HG03159 (cell line): ENCODE measurements around the gene MKX.
A peak's percentile ranks its signal among the peaks of the same experiment; 100 is the strongest.

Experiments
- ATAC-seq: cut with Tn5 transposase; IDR thresholded peaks from one replicate; pipeline ENCODE4 v1.9.1; 2021; ENCODE audit warnings: mild to moderate bottlenecking, moderate library complexity; ENCODE audit not compliant: unreplicated experiment

The MKX gene

GRCh38 chr10:27742195-27743011, 3.2 kb downstream of the MKX start:
- ATAC-seq: peak; percentile 95

DNA sequence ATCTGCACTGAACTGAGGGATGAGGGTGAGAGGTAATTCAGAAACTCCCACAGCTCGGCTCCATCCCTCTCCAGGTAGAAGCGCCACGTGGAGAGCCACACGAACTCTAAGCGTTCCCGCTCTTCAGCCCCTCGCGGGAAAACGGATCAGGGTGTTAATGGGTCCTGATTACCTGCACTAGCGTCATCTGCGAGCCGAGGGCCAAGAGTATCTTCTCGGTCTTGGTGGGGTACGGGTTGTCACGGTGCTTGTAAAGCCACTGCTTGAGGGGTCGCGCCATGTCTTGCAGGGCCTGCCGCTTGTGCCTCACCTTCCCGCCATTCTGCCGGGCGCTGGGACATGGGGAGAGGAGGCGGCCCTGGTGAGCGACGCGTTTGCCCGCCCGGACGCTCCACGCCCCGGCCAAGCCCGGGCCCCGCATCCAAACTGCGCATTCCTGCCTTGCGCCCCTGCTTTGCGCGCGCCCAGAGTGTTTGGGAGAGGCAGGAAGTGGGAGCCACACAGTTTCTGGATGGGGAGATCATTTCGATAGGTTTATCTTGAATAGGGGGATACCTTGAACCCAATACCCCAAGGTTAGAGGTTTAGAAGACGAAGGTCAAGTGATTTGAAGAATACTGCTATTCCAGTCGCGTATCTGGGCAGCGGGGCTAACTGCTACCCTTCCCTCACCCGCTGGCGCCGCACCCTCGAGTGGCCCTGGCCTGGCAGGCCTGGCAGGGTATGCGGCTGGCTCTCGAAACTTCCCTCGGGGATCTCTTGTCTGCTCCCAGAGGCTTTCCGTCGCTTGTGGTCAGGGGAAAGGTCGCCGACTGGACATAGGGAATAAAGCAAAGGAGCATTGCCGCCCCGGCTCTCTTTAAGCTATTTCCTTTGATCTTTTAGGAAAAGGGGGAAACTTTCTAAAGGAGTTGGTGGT, 4.2 kb downstream of the MKX start:
- ATAC-seq: no peak

DNA sequence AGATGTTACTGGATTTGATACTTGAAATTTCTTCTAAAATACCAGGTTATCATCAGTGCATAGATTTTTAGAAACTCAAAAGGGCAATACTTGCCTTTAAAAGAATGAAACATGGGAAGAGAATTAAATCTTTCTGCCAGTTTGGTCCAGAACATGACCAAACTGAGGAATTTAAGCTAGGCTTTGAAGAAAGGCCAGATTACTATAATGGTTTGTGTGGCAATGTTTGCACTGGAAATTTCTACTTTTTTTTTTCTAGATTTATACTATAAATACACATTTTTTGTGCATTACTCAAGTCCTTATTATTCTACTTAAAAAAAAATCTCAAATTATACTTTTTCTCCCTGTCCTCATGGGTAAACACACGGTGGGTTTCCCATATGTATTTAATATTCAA, 9.2 kb downstream of the MKX start:
- ATAC-seq: no peak

GRCh38 chr10:27730041-27730440, 15.6 kb downstream of the MKX start:
- no peak for ATAC-seq

DNA sequence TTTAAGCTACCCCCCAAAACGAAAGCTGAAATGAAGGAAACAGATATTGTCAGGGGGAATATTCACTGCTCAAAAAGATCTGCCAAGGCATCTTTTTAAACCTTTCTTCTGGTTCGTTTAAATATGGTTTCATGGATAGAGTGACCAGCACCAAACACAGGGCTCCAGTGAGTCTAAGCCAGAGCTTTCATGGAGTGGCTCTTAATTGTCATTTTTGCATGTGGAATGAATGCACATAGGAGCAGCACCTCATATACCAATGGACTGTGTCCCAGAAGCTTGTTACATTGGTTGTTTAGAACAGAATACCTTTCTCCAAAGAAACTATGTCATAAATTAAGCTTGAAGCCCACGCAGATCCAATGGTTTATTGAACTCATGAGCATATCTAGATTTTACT, 17.3 kb downstream of the MKX start:
- no peak for ATAC-seq

- no peak for ATAC-seq
Measured at GRCh38 chr10:27724287-27724686, 21.3 kb downstream of the MKX start.

GRCh38 chr10:27723436-27723835, 22.2 kb downstream of the MKX start:
- no peak for ATAC-seq

GRCh38 chr10:27720529-27720928, 25.1 kb downstream of the MKX start:
- ATAC-seq: no peak

DNA sequence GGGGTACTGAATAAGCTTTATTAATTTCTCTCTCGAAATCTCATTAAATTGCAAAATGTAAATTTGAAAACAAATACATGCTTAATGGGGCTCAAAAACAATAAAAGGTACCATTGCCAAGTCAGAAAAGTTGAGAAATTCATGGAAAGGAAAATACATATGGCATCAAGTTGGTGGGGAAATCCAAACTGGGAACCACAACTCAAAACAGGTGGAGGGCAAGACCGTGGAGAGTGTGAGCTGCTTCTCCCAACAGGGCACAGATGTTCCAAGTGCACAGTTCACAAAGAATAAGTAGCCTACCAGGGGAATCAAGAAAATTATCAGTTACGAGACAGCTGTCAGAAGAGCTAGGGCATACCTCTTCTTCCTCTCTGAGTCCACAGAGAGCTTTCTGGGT, 26.6 kb downstream of the MKX start:
- no peak for ATAC-seq

DNA sequence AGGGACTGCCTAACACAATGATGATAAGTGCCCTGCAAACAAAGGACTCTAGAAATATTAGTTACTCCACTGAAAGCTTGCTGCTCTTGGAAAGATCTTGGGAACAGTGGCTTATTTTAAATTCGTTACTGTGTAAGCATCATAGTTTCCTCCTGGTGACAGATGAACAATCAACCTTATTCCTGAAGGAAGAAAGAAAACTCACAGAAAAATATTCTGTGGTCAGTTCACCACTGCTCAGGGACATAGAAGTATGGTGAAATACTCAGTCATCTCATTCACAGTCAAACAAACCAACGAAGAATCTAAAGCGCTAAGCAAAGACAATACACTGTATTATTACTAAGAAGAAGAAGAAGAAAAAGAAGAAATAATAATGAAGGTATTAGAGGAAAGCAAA, 27.8 kb downstream of the MKX start:
- ATAC-seq: no peak

DNA sequence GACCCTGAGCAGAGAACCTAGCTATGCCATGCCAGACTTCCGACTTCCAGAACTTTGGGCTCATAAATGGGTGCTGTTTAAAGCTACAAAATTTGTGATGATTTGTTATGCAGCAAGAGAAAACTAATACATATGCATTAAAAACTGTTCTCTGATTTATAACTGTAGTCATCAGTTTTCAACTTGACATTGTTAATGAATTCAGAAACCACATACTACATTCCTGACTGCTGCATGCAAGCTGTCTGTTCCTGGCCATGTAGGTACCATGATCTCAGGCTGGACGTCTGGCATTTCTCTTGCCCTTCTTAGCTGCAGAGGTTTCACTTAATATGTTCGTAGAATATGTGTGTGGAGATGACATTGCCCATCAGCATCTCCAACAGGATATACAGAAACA, 28.4 kb downstream of the MKX start:
- no peak for ATAC-seq

- ATAC-seq: no peak
Measured at GRCh38 chr10:27716521-27716920, 29.1 kb downstream of the MKX start.

DNA sequence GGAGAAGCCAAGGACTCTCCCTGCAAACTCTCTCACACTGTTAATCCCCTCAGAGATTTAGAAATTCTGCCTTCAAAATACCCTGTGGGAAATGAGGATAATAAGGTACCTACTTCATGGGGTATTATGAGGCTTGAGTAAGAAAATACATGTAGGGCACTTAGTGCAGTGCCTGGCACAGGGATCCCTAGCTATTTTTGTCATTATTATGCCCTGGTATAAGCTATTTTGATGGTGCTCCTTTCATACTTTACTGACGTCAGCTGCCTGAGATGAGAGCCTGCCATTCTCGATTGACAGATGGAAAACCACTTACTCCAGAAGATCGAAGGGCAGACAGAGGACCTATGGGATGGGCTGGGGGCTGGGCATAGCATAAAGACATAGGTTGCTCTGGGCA, 30.1 kb downstream of the MKX start:
- no peak for ATAC-seq

GRCh38 chr10:27714349-27714748, 31.3 kb downstream of the MKX start:
- ATAC-seq: no peak

DNA sequence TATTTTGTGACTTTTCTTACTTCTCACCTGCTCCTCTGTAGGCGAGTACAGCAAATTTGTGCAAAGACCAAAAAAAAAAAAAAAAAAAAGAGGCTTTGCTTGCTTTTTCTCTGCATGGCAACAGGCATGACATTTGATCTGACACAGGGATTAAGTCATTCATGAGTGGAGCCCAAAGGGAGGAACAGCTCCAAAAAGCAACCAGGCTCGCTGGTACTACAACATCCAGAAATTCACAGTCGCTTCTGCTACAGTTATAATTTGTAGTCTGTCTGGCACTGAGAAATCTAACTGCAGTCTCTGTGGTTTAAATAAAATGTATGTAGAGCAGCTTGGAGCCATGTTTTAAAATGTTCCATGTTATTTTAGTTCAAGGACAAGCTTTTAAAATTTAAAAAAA, 31.7 kb downstream of the MKX start:
- ATAC-seq: no peak

DNA sequence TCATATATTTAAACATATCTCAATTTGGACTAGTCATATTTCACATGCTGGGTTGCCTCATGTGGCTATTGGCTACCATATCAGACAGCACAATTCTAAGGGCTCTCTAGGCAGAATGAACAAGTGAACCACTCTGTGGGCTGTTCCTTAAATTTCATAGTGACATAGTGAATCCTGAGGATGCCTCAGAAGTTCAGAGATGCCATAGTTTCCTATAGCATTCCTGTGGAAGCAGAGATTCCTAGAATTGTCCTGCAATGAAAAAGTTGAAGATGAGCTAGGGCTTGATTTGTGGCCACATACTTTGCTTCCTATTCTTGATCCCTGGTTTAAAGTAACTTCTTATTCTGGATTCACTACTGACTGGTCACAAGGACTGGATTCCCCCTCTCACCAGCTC, 35.6 kb downstream of the MKX start:
- ATAC-seq: no peak

DNA sequence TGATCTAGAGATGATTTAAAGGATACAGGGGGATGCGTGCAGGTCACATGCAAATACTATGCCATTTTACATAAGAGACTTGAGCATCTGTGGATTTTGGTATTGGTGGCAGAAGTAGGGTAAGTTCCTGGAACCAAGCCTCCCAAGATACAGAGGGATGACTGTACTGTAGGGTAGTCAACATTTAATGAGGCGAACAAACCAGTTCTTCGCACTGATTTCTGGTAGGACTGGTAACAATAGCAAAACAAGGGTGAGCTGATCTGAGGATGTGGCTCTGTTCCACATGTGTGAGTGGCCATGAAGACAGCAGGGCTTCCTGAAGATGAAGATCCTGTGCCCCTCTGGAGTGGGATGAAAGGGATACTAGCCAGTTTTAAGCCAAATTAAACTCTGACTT, 36.3 kb downstream of the MKX start:
- no peak for ATAC-seq

DNA sequence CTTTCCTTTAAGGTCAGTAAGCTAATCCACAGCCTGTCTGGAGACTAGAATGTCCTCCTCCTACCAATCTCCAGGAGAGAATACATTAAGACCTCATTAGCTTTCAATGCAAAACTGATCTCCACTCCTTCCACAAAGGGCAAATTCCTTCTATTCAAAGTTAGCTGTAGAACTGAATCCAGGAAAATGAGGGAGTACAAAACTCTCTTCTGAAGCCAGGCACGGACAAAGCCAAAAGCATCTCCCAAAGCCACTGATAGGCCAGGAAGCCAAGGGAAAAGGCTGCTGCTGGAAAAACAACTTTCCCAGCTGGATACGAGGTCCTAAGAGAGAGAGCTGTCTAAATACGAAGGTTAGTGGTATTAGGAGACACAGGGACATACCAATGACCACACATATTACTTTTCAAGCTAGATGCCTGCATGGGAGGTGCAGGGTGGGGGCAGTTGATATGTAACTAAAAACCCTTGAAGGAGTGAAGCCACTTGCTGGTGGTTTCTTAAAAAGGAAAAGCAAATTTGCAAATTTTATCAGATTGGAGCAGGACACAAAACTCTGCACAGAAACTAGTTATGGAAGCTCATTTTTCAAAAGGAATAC, 43.6 kb downstream of the MKX start:
- ATAC-seq: no peak

DNA sequence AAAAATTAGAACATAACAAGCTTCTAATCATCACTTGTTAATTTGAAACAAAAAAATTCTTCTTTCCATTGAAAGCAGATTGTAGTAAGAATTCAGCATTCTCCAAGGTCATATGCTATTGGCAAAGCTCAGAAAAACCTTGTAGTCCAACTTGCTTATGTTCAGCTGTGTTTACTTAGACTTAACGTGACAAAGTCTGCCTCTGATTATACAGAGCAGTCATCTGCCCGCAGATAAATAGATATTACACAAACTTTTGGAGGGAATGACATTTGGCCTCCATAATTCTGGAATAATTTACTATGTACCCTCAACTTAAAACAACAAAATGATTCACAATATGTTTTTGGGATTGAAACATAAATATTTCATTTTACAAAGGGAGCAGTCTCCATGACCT, 45.8 kb downstream of the MKX start:
- ATAC-seq: no peak

DNA sequence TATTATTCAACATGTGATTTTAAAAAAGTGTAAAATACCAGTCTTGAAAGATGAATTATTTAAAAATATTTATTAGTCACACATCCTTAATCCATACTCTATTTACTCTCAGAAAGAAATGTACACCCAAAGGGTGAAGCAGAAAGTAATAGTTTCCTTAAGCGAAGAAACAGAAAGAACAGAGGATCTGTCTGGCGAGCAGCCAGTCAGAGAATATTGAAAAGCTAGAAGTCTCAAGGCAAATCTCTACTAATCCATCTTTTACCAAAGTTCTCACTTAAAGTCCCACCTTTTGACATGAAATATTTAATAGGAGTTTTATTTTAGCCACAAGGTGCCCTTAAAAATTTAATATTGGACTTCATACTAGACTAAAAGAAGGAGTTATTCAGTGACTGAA, 46.7 kb downstream of the MKX start:
- no peak for ATAC-seq

DNA sequence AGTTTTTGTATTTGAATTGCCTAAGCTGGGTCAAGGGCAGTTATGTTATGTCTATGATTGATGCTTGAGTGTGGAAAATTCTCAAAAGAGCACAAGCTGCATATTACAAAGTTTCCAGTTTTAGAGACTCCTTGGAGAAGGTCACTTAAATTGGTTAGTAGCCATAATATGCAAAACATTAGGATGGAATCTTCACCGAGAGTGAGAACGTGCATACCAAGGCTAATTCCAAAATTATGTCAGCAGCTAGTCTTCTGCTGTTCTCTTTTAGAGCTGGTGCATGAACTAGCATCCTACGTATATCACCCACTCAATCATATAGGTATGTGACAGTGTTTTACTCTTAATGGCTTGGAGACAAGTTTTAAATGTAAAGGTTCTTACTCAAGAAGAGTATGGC, 49.2 kb downstream of the MKX start:
- ATAC-seq: no peak

- ATAC-seq: no peak
Measured at GRCh38 chr10:27695706-27696105, 49.9 kb downstream of the MKX start.
